Kidney epithelial cell (primary cell): ENCODE measurements around the gene RSRC1. TPM values are rescaled to one million over a fixed set of nuclear protein-coding genes. Genes with fewer than 3 reads are reported as not detected.
"Not testable (repeated sequence)": the region's sequence is repeated elsewhere in the genome, so short reads cannot be mapped to it uniquely, and the experiment has no call there.

Experiments
- DNase-seq: peaks from one replicate; pipeline ENCODE4 v3.0.0-alpha.2; 2010; ENCODE audit warnings: low read depth
- H3K27me3 ChIP-seq: 2 replicates; pipeline ENCODE4 v1.6.0; 2011; ENCODE audit warnings: low read length; ENCODE audit not compliant: control insufficient read depth, insufficient read depth
- H3K36me3 ChIP-seq: 2 replicates; pipeline ENCODE4 v1.5.1; 2011; ENCODE audit warnings: low read length; ENCODE audit not compliant: control insufficient read depth, insufficient read depth
- H3K4me3 ChIP-seq: 2 replicates; pipeline ENCODE4 v1.5.1; 2011; ENCODE audit warnings: low read depth, mild to moderate bottlenecking, control low read depth, low read length
- total RNA-seq: library from RNA; depleted of rRNA; stranded (reverse); fragments of >200 nt; gene quantifications from 2 replicates; pipeline ENCODE4 v1.2.3, GENCODE V29; 2015
- TF ChIP-seq, protein P1 (sequence below): IDR thresholded peaks from 2 replicates; pipeline ENCODE4 v1.5.1; 2011; ENCODE audit warnings: mild to moderate bottlenecking, moderate library complexity, low read length, control low read depth, inconsistent platforms; ENCODE audit not compliant: insufficient read depth, poor library complexity, severe bottlenecking

Gene RSRC1
- total RNA-seq, 1 donor from 2014 or later = 27.4 TPM

DNA sequence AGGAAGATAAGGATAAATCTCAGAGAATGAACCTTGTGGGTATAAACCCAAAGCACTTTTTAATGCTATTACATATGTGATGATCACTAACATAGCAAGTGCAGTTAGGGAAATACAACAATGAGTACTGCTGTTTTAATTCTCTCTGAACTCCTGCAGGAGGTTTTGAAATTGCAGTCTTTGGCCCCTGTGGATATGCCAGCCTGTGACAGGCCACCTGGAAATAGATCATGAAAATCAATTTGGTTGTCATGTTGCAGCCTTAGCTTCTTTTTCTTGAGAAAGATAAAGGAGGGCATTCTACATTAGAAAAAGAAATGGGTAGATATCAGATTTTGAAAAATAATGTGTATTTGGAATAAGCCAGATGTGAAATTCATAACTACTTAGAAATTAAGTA lies 103.6 kb downstream of the RSRC1 start:
- DNase-seq = no peak
- TF ChIP-seq, protein P1, sequence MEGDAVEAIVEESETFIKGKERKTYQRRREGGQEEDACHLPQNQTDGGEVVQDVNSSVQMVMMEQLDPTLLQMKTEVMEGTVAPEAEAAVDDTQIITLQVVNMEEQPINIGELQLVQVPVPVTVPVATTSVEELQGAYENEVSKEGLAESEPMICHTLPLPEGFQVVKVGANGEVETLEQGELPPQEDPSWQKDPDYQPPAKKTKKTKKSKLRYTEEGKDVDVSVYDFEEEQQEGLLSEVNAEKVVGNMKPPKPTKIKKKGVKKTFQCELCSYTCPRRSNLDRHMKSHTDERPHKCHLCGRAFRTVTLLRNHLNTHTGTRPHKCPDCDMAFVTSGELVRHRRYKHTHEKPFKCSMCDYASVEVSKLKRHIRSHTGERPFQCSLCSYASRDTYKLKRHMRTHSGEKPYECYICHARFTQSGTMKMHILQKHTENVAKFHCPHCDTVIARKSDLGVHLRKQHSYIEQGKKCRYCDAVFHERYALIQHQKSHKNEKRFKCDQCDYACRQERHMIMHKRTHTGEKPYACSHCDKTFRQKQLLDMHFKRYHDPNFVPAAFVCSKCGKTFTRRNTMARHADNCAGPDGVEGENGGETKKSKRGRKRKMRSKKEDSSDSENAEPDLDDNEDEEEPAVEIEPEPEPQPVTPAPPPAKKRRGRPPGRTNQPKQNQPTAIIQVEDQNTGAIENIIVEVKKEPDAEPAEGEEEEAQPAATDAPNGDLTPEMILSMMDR = no peak
- no peaks in the 10 kb centered on the region for H3K27me3 ChIP-seq

DNA sequence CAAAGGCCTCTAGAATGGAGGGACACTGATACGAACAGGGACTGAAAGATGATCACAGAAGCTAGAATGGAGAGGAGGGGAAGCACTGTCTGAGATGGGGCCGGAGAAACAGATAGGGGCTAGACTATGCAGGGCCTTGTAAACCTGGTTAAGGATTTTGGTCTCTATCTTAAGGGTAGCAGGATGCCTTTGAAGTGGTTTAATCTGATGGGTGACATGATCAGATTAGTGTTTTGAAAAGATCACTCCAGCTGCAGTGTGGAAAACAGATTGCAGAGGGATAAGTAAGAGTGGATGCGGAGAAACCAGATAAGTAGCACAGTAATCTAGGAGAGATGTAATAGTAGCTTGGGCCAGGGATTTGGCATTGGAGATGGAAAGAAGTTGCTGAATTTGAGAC lies 108.1 kb downstream of the RSRC1 start:
- Histone ChIP-seq H3K36me3 (no peaks in the 10 kb centered on the region), H3K27me3 (no peaks in the 10 kb centered on the region), H3K4me3 (no peak overlapping the region)
- TF ChIP-seq, protein P1 = no peak
- no peak for DNase-seq

More for the DNA sequence above, 103.6 kb downstream of the RSRC1 start:
- Histone ChIP-seq H3K4me3 (no peak overlapping the region), H3K36me3 (no peaks in the 10 kb centered on the region)

DNA sequence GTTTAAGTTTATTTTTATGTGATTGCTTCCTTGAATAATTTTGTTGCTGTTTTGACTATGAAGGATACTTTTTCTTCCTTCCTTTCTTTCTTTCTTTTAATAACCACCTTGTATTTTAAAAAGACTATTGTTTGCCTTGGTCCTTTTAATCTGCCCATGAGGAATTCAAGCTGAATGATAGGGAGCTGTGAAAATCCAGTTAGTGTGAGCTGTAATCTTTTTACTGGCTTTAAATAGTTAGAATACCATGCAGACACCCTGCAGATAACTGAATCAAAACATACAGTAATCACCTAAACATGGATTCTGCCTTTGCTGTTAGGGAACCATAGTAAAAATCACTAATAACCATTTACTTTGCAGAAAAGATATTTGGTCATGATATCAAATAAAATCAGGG lies 110.7 kb downstream of the RSRC1 start:
- no peaks in the 10 kb centered on the region for H3K27me3 ChIP-seq
- TF ChIP-seq, protein P1 = no peak
- no peaks in the 10 kb centered on the region for H3K36me3 ChIP-seq
- no peak overlapping the region for H3K4me3 ChIP-seq
- no peak for DNase-seq

DNA sequence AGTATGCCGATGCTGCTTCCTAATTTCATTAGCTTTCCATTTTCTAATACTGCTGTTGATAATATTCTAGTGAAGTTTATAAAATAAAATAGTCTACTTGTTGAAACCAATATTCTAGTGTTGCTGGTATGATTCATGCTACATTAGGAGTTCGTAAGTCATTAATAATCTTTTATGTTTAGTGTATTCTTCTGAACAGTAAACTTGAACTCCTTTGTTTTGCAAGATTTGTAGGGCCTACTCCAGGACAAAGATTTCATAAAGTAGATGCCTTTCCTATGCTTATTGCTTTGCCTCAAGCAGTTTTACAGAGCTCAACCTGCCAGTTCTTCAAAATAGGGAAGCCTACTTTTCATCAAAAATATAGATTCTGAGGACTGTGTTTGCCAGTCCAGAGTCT lies 111.5 kb downstream of the RSRC1 start:
- no peak overlapping the region for H3K4me3 ChIP-seq
- no peaks in the 10 kb centered on the region for H3K36me3 ChIP-seq
- DNase-seq = no peak
- no peaks in the 10 kb centered on the region for H3K27me3 ChIP-seq
- TF ChIP-seq, protein P1 = no peak

DNA sequence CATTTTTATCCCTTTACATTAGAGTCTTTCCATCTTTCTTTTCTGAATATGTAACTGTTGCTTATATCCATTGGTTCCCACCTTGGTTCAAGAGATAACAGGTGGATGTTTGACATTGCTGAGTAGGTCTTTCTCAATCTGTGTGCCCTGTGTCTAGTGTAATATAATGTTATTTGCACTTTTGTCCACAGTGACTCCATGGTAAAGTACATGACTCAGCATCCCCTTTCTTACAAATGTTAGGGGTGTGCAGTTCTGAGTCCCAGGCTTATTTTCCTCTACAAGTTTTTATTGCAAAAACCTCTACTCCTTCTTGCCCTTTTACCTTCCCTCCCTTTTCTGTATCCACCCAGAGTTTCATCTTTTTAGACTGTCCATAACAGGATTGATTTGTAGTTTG lies 116.5 kb downstream of the RSRC1 start:
- H3K36me3 ChIP-seq = no peaks in the 10 kb centered on the region
- no peak overlapping the region for H3K4me3 ChIP-seq
- no peak for DNase-seq
- H3K27me3 ChIP-seq = no peaks in the 10 kb centered on the region
- TF ChIP-seq, protein P1 = no peak

DNA sequence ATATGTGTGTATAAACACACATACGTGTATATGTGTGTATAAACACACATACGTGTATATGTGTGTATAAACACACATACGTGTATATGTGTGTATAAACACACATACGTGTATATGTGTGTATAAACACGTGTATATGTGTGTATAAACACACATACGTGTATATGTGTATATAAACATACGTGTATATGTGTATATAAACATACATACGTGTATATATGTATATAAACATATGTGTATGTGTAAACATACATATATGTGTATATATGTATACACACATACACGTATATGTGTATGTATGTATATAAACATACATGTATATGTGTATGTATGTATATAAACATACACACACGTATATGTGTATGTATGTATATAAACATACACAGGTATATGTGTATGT lies 119.1 kb downstream of the RSRC1 start:
- not testable (repeated sequence) for DNase-seq, H3K4me3 ChIP-seq, H3K27me3 ChIP-seq, H3K36me3 ChIP-seq
